NOMO-1 treated with dmso at 0.1 percent for 144 hours (cell line): ENCODE data around the gene MAT1A.
"Not testable (repeated sequence)": the region's sequence is repeated elsewhere in the genome, so short reads cannot be mapped to it uniquely, and the experiment has no call there.

Source experiments
- DNase-seq: peaks from one replicate; lab custom pipeline; 2025; ENCODE audit not compliant: unreplicated experiment; lab: John Stamatoyannopoulos, UW

Gene MAT1A

DNA sequence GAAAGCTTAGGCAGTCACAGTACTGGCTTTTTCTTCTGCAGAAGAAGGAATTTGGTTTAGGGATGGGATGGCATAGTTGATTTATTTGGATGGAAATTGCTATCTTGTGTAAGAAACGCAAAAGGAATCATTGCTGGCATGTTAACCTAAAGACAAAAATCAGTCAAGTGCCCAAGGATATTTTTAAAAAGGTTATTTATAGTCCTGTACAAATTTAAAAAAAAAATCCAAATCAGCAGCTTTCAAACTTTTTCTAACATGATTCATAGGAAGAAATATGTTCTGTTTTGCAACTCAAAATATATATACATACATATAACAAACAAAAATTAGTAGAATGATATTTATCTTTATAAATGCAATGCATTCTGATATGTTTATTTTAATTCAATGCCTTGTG, 55.6 kb downstream of the MAT1A start:
- DNase-seq = not testable (repeated sequence)

DNA sequence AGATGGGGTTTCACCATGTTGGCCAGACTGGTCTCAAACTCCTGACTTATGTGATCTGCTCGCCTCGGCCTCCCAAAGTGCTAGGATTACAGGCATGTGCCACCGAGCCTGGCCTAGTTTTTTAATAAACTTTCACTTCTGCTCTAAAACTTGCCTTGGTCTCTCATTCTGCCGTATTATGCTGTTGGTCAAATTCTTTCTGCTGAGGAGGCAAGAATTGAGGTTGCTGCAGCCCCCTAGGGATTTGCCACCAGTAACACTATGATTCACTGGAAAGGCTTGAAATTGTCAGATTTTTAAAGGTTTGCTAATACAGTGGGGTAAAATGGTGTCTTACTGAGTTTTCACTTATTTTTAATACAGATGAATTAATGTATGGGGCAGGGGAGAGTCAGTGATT, 62.7 kb downstream of the MAT1A start:
- DNase-seq = not testable (repeated sequence)

DNA sequence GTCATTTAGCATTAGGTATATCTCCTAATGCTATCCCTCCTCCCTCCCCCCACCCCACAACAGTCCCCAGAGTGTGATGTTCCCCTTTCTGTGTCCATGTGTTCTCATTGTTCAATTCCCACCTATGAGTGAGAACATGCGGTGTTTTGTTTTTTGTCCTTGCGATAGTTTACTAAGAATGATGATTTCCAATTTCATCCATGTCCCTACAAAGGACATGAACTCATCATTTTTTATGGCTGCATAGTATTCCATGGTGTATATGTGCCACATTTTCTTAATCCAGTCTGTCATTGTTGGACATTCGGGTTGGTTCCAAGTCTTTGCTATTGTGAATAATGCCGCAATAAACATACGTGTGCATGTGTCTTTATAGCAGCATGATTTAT, 66.4 kb downstream of the MAT1A start:
- DNase-seq = not testable (repeated sequence)
